NCI-H2196 treated with DMSO at 0.1 percent for 48 hours (cell line): ENCODE results near the gene ZDHHC17.
"Not testable (repeated sequence)": the region's sequence is repeated elsewhere in the genome, so short reads cannot be mapped to it uniquely, and the experiment has no call there.

Experiments
- DNase-seq: peaks from one replicate; lab custom pipeline; 2025; ENCODE audit not compliant: unreplicated experiment; lab: John Stamatoyannopoulos, UW

Gene ZDHHC17

GRCh38 chr12:76763746-76764675, at the start of gene ZDHHC17:
Gene ZDHHC17 (plus strand): TSS chr12:76764115. CDS start chr12:76764237, 122 bp downstream.
- peak; percentile 98 for DNase-seq

- no peak for DNase-seq
Measured at GRCh38 chr12:76714415-76714814, 49.5 kb upstream of the ZDHHC17 start.

- no peak for DNase-seq
Measured at GRCh38 chr12:76714861-76715260, 49.1 kb upstream of the ZDHHC17 start.

- DNase-seq: no peak
Measured at GRCh38 chr12:76715332-76715731, 48.6 kb upstream of the ZDHHC17 start.

- no peak for DNase-seq
Measured at GRCh38 chr12:76717314-76717713, 46.6 kb upstream of the ZDHHC17 start.

- DNase-seq: no peak
Measured at GRCh38 chr12:76719171-76720041, 44.5 kb upstream of the ZDHHC17 start.

GRCh38 chr12:76720068-76720467, 43.8 kb upstream of the ZDHHC17 start:
- DNase-seq: no peak

- DNase-seq: no peak
Measured at GRCh38 chr12:76726626-76727025, 37.3 kb upstream of the ZDHHC17 start.

- not testable (repeated sequence) for DNase-seq
Measured at GRCh38 chr12:76732188-76732587, 31.7 kb upstream of the ZDHHC17 start.

- DNase-seq: not testable (repeated sequence)
Measured at GRCh38 chr12:76737689-76738088, 26.2 kb upstream of the ZDHHC17 start.

- no peak for DNase-seq
Measured at GRCh38 chr12:76738824-76739579, 24.9 kb upstream of the ZDHHC17 start.

- no peak for DNase-seq
Measured at GRCh38 chr12:76739896-76740295, 24.0 kb upstream of the ZDHHC17 start.

- no peak for DNase-seq
Measured at GRCh38 chr12:76740501-76740900, 23.4 kb upstream of the ZDHHC17 start.

- no peak for DNase-seq
Measured at GRCh38 chr12:76745343-76745742, 18.6 kb upstream of the ZDHHC17 start.

GRCh38 chr12:76746516-76746915, 17.4 kb upstream of the ZDHHC17 start:
- DNase-seq: no peak

- no peak for DNase-seq
Measured at GRCh38 chr12:76747245-76747644, 16.7 kb upstream of the ZDHHC17 start.

GRCh38 chr12:76755829-76756379, 8.0 kb upstream of the ZDHHC17 start:
- DNase-seq: no peak

GRCh38 chr12:76757694-76758093, 6.2 kb upstream of the ZDHHC17 start:
- DNase-seq: no peak

- no peak for DNase-seq
Measured at GRCh38 chr12:76762601-76762980, 1.3 kb upstream of the ZDHHC17 start.

GRCh38 chr12:76764856-76765255, 941 bp downstream of the ZDHHC17 start:
- no peak for DNase-seq

GRCh38 chr12:76765598-76765997, 1.7 kb downstream of the ZDHHC17 start:
- DNase-seq: no peak
